Upper lobe of right lung (tissue), 1 donor: Measurements from ENCODE around the gene C1QTNF8. TPM values are rescaled to one million over a fixed set of nuclear protein-coding genes. Genes with fewer than 3 reads are reported as not detected.
"Not testable (repeated sequence)": the region's sequence is repeated elsewhere in the genome, so short reads cannot be mapped to it uniquely, and the experiment has no call there.

Experiments used
- ATAC-seq: fragments of 200-7000 bp; cut with Tn5 transposase; one replicate; pipeline ENCODE4 v1.9.1; 2020; ENCODE audit warnings: mild to moderate bottlenecking, moderate library complexity
- DNase-seq: peaks from one replicate; pipeline ENCODE4 v3.0.0-alpha.2; 2020
- H3K27ac ChIP-seq: fragments of 200-600 bp; one replicate; pipeline ENCODE4 v1.8.0; 2022
- H3K27me3 ChIP-seq: fragments of 200-600 bp; one replicate; pipeline ENCODE4 v1.8.0; 2022; ENCODE audit warnings: mild to moderate bottlenecking
- H3K36me3 ChIP-seq: fragments of 200-600 bp; one replicate; pipeline ENCODE4 v1.8.0; 2022
- H3K4me1 ChIP-seq: fragments of 200-600 bp; one replicate; pipeline ENCODE4 v1.8.0; 2022
- H3K4me3 ChIP-seq: fragments of 200-600 bp; one replicate; pipeline ENCODE4 v1.8.0; 2022; ENCODE audit warnings: mild to moderate bottlenecking
- H3K9me3 ChIP-seq: fragments of 200-600 bp; one replicate; pipeline ENCODE4 v1.8.0; 2022
- CTCF ChIP-seq: fragments of 200-600 bp; IDR thresholded peaks from one replicate; pipeline ENCODE4 v1.8.0; 2022; ENCODE audit warnings: antibody characterized with exemption
- intact Hi-C: fragments of 100-400 bp; cut with DNase I; formaldehyde crosslinking; loops from one replicate; pipeline ENCODE4 v1.11.0; 2022
- total RNA-seq: library from RNA; stranded (reverse); fragmentation: NEBNext Ultra II Directional; extraction: Animal tissue kit (Norgen Biotek cat#: 25700); gene quantifications from one replicate; pipeline ENCODE4 v1.2.1, GENCODE V29; 2021
- donor health status: DM: no; HTN: yes; CAD: no; lungs with severe emphysema.

C1QTNF8 gene
- total RNA-seq, 1 donor from 2014 or later = not detected

DNA sequence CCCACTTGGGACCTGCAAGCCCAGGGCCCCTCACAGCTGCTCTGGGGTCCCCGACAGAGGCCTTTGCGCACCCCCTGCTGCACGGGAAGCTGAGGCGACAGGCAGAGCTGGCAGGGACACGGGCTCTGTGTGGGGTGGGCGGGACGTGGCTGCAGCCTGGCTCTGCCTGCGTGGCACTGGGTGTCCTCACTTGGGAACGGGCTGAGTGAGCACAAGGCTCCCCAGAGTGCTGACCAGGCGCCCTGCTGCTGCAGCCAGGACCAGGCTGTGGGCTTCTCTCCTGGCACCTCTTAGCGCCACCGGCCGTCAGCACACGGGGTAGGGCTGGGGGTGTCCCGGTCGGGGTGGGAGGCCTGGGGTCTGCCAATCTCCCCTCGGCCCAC lies 6.6 kb downstream of the C1QTNF8 start:
- no peaks in the 10 kb centered on the region for H3K9me3 ChIP-seq
- H3K27ac ChIP-seq = no peak overlapping the region
- H3K27me3 ChIP-seq = peaks cover 47% of the 10 kb centered on the region
- H3K4me1 ChIP-seq = no peaks in the 10 kb centered on the region
- DNase-seq = no peak
- intact Hi-C loops = no loop called here
- no peaks in the 10 kb centered on the region for H3K36me3 ChIP-seq
- H3K4me3 ChIP-seq = no peak overlapping the region
- ATAC-seq = peak; percentile 14
- no peak for TF ChIP-seq CTCF

- ATAC-seq = no peak
- H3K4me3 ChIP-seq = no peak overlapping the region
- no peaks in the 10 kb centered on the region for H3K4me1 ChIP-seq
- intact Hi-C loops = no loop called here
- no peaks in the 10 kb centered on the region for H3K36me3 ChIP-seq
- no peaks in the 10 kb centered on the region for H3K9me3 ChIP-seq
- H3K27ac ChIP-seq = no peak overlapping the region
- TF ChIP-seq CTCF = no peak
- no peak for DNase-seq
- peaks cover 56% of the 10 kb centered on the region for H3K27me3 ChIP-seq
Observed at GRCh38 chr16:1088295-1089170, 7.5 kb downstream of the C1QTNF8 start.

GRCh38 chr16:1086443-1086842 lies 9.6 kb downstream of the C1QTNF8 start:
- H3K36me3 ChIP-seq, intact Hi-C loops, H3K9me3 ChIP-seq, H3K4me1 ChIP-seq, ATAC-seq, H3K27ac ChIP-seq, DNase-seq, H3K4me3 ChIP-seq: not testable (repeated sequence)
- peaks cover 77% of the 10 kb centered on the region for H3K27me3 ChIP-seq

DNA sequence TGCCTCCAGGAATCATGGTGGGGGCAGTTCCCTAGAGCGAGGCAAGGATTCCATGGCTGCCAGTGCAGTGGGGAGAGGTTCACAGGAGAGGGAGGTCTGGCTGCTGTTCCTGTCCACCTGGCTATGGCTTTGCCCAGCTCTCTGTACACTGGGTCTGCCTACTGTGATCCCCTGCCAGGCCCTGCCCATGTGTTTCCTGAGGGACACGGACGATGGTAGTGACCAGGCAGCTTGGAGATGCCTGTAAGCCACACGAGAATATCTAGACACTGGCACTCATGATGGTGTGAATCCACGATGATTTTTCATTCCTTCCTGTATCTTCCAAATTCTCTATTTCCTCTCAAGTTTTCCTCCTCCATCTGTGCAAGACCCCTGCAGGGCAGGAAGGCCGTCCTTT lies 11.1 kb downstream of the C1QTNF8 start:
- no peak overlapping the region for H3K27ac ChIP-seq
- no peak for TF ChIP-seq CTCF
- H3K27me3 ChIP-seq = peaks cover 84% of the 10 kb centered on the region
- no peaks in the 10 kb centered on the region for H3K4me1 ChIP-seq
- DNase-seq (no peak), ATAC-seq (no peak)
- H3K9me3 ChIP-seq = no peaks in the 10 kb centered on the region
- intact Hi-C loops = no loop called here
- H3K36me3 ChIP-seq = no peaks in the 10 kb centered on the region
- H3K4me3 ChIP-seq = no peak overlapping the region

DNA sequence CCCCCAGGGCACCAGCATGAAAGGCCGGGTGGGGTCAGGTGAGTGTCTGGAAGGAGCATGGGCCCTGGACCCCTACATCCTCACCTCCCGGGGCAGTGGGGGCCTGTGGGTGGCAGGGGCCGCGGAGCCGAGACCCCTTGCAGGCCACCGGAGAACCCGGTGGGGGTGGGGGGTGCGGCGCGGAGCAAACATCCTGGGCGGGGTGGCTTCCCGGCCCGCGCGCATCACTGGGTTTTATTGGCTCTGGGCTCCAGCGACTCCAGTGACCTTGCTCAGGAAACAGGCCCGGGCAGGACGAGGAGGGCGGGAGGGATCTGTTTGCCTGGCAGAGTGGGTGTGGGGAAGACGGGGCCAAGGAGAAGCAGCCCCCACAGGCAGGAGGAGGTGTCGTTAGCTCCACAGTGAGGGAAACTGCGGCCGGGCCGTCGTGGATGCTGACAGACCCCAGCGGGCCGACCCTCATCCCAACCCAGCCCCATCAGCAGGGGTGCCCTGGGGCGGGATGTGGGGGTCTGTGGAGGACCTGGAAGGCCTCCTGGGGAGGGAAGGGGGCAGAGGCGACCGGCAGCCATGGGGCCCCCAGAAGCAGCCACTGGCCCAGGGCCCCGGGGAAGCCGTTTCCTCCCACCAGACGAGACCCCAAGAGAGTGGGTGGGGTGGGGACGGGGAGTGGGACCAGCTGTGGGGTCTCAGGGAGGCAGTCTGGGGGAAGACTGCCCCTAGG lies 12.9 kb downstream of the C1QTNF8 start:
- Histone ChIP-seq H3K36me3 (no peaks in the 10 kb centered on the region), H3K27ac (no peak overlapping the region), H3K9me3 (no peaks in the 10 kb centered on the region), H3K4me1 (no peaks in the 10 kb centered on the region), H3K4me3 (no peak overlapping the region), H3K27me3 (peaks cover 74% of the 10 kb centered on the region)
- ATAC-seq = no peak
- intact Hi-C loops = no loop called here
- TF ChIP-seq CTCF = no peak
- no peak for DNase-seq

DNA sequence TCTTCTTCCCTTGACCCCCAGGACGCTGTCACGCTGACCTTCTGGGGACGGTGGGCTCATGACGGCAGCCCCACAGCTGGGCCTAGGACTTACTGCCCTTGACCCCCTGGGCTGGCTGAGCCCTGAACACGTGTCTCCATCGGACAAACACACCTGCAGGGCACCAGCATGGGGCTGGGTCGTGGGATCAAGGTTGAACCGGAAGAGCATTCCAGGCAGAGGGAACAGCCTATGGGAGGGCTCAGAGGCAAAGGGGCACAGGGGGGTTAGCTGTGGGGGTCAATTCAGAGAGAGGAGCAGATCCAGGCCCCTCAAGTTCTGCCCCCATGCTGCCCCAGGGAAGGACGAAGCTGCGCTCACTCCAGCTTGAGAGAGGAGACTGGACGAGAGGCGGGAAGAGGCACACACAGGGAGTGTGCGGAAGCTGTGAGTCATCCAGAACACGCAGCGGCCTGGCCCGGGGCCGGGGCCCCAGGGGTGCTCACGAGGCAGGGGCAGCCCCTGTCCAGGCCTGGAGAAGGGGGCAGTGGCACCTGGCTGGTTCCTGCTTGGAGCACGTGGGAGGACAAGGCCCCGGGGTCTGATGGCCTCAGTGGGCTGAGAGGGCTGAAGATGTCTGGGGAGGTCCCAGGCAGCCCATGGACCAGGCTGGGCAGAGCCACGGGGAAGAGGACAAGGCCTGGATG lies 13.6 kb downstream of the C1QTNF8 start:
- DNase-seq (no peak), ATAC-seq (no peak)
- intact Hi-C loops = no loop called here
- H3K4me3 ChIP-seq = no peak overlapping the region
- H3K27ac ChIP-seq = no peak overlapping the region
- TF ChIP-seq CTCF = no peak
- no peaks in the 10 kb centered on the region for H3K9me3 ChIP-seq
- H3K36me3 ChIP-seq = no peaks in the 10 kb centered on the region
- H3K4me1 ChIP-seq = no peaks in the 10 kb centered on the region
- H3K27me3 ChIP-seq = peaks cover 67% of the 10 kb centered on the region
